Esophagus muscularis mucosa (tissue), 4 donors: Measurements from ENCODE around the gene CCDC146.

Experiments
- EP300 ChIP-seq: sonication (generic); formaldehyde crosslinking; IDR thresholded peaks from one replicate; pipeline ENCODE4 v1.6.1; 2017; ENCODE audit warnings: antibody characterized with exemption
- POLR2AphosphoS5 ChIP-seq, 2 donors: sonication (generic); formaldehyde crosslinking; IDR thresholded peaks; one replicate each; pipeline ENCODE4 v1.6.1; 2017; ENCODE audit warnings: antibody characterized with exemption in 2 of 2
- TF ChIP-seq, protein P1 (sequence below), 3 experiments: fragments of 200-600 bp in 2 of 3; fragments of 450-650 bp in 1 of 3; sonication (generic) in 2 of 3; IDR thresholded peaks; one replicate each; pipeline ENCODE4 v1.5.1; 2017 to 2019; ENCODE audit warnings: antibody characterized with exemption in 3 of 3, mild to moderate bottlenecking in 2 of 3, moderate library complexity in 1 of 3

DNA sequence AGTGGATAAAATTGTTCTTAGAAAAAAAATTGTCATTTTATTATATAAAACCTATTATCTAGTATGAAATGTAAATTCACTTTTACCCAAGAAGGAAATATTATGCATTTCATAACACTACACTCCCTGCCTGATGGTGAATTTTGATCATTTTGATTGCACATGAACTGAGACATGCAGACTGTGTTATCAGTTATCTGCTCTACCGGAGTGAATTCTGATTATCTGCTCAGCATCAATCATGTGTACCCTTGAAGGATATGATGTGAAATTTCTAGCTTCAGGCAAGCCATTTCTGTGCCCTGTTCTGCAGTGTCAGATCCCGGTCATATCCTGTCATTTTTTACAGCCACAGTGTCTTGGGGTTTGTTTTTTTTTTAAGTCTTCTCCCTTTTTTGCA lies 162.2 kb downstream of the CCDC146 start:
- TF ChIP-seq, protein P1, sequence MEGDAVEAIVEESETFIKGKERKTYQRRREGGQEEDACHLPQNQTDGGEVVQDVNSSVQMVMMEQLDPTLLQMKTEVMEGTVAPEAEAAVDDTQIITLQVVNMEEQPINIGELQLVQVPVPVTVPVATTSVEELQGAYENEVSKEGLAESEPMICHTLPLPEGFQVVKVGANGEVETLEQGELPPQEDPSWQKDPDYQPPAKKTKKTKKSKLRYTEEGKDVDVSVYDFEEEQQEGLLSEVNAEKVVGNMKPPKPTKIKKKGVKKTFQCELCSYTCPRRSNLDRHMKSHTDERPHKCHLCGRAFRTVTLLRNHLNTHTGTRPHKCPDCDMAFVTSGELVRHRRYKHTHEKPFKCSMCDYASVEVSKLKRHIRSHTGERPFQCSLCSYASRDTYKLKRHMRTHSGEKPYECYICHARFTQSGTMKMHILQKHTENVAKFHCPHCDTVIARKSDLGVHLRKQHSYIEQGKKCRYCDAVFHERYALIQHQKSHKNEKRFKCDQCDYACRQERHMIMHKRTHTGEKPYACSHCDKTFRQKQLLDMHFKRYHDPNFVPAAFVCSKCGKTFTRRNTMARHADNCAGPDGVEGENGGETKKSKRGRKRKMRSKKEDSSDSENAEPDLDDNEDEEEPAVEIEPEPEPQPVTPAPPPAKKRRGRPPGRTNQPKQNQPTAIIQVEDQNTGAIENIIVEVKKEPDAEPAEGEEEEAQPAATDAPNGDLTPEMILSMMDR (IDR thresholded peaks at IDR 0.05) = no peak
- TF ChIP-seq POLR2AphosphoS5 (IDR thresholded peaks at IDR 0.05) = no peak
- no peak for TF ChIP-seq EP300
